Parathyroid adenoma (tissue), 2 donors: Measurements from ENCODE around the gene SLC11A1.

ENCODE experiments used
- H2AFZ ChIP-seq: fragments of 300-600 bp; sonication (generic); one replicate; pipeline ENCODE4 v1.7.0; 2017; ENCODE audit warnings: antibody characterized with exemption, mild to moderate bottlenecking
- H3K27ac ChIP-seq: fragments of 300-600 bp; sonication (generic); one replicate; pipeline ENCODE4 v1.7.0; 2017
- H3K27me3 ChIP-seq: fragments of 300-600 bp; sonication (generic); one replicate; pipeline ENCODE4 v1.7.0; 2017; ENCODE audit warnings: low read length; ENCODE audit not compliant: control insufficient read depth, insufficient read depth
- H3K36me3 ChIP-seq: fragments of 300-600 bp; sonication (generic); one replicate; pipeline ENCODE4 v1.7.0; 2017; ENCODE audit warnings: low read length; ENCODE audit not compliant: control insufficient read depth, insufficient read depth
- H3K4me1 ChIP-seq: fragments of 300-600 bp; sonication (generic); one replicate; pipeline ENCODE4 v1.7.0; 2017; ENCODE audit warnings: control low read depth
- H3K4me2 ChIP-seq: fragments of 300-600 bp; sonication (generic); one replicate; pipeline ENCODE4 v1.7.0; 2017; ENCODE audit warnings: low read length
- H3K4me3 ChIP-seq: fragments of 300-600 bp; sonication (generic); one replicate; pipeline ENCODE4 v1.7.0; 2017; ENCODE audit warnings: low read depth, low read length
- H3K79me2 ChIP-seq: fragments of 300-600 bp; sonication (generic); one replicate; pipeline ENCODE4 v1.7.0; 2017; ENCODE audit warnings: control low read depth
- H3K9ac ChIP-seq: fragments of 300-600 bp; sonication (generic); one replicate; pipeline ENCODE4 v1.7.0; 2017; ENCODE audit warnings: mild to moderate bottlenecking
- H3K9me3 ChIP-seq: fragments of 300-600 bp; sonication (generic); one replicate; pipeline ENCODE4 v1.7.0; 2017; ENCODE audit warnings: low read length; ENCODE audit not compliant: control insufficient read depth
- TF ChIP-seq, protein P1 (sequence below): fragments of 300-600 bp; sonication (generic); IDR thresholded peaks from one replicate; pipeline ENCODE4 v1.7.0; 2017; ENCODE audit warnings: antibody characterized with exemption, mild to moderate bottlenecking
- donor health status: primary hyperparathyroidism.

The SLC11A1 gene

DNA sequence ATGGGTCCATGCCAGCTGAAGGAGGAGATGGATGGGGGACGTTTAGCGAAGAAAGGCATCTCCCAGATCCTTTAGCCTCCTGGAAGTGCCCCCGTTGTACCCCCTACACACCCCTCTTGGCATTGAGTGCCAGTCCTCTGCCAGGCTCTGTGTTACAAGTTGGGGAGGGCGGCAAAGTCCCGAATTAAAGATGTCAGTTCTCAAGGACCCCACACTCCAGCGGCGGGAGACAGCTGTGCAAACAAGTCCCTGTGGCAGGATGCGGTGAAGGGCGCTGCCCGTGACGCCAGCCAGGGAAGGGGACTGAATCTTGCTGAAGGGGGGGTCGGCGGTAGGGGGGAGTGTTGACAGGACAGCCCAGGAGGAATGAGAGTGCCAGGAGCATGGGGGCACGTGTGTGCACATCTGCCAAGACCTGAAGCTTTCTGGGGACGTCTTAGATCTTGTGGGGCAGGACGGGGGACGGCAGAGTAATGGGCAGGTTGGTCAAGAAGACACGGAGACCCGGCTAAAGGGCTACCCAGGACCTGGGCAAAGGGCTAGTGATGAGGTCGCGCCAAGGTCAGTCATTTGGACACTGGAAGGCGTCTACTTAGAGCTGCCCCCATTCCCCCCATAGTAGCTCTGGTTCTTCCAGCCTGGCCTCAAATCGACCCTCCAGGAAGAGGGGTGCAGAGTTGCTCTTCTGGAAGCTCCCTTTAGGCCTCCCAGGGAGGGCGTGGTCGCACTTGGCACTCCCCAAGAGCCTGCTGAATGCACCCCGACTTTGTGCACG is 14.8 kb downstream of the SLC11A1 start:
- H3K4me2 ChIP-seq = peak overlapping the region; percentile 99
- peak overlapping the region; percentile 99 for H3K4me3 ChIP-seq
- TF ChIP-seq, protein P1, sequence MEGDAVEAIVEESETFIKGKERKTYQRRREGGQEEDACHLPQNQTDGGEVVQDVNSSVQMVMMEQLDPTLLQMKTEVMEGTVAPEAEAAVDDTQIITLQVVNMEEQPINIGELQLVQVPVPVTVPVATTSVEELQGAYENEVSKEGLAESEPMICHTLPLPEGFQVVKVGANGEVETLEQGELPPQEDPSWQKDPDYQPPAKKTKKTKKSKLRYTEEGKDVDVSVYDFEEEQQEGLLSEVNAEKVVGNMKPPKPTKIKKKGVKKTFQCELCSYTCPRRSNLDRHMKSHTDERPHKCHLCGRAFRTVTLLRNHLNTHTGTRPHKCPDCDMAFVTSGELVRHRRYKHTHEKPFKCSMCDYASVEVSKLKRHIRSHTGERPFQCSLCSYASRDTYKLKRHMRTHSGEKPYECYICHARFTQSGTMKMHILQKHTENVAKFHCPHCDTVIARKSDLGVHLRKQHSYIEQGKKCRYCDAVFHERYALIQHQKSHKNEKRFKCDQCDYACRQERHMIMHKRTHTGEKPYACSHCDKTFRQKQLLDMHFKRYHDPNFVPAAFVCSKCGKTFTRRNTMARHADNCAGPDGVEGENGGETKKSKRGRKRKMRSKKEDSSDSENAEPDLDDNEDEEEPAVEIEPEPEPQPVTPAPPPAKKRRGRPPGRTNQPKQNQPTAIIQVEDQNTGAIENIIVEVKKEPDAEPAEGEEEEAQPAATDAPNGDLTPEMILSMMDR = no peak
- no peaks in the 10 kb centered on the region for H3K27me3 ChIP-seq
- no peaks in the 10 kb centered on the region for H3K9me3 ChIP-seq
- H3K4me1 ChIP-seq = peaks cover 10% of the 10 kb centered on the region
- H2AFZ ChIP-seq = peak overlapping the region; percentile 95
- peak overlapping the region; percentile 47 for H3K9ac ChIP-seq
- no peaks in the 10 kb centered on the region for H3K36me3 ChIP-seq
- H3K27ac ChIP-seq = peak overlapping the region; percentile 95
- H3K79me2 ChIP-seq = peaks cover under 1% of the 10 kb centered on the region

DNA sequence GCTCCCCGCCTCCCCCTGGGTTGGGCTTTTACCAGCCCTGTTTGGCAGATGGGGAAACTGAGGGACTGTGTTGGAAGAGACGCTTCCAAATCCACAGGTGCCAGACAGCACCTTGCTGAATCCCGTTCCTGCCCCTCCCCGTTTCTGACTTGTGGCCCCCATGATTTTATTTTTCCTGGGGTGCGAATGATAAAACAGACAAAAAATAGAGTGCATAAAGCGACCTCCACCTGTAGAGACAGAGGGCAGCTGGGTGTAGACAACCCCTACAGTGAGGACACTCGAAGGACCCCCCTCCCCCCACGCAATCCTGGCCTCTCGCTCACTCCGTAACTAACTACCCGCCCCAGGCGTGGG is 15.4 kb downstream of the SLC11A1 start:
- Histone ChIP-seq H3K9ac (no peak overlapping the region), H3K36me3 (no peaks in the 10 kb centered on the region), H2AFZ (peak overlapping the region; percentile 95), H3K79me2 (peaks cover 5% of the 10 kb centered on the region), H3K4me3 (peak overlapping the region; percentile 99), H3K4me2 (peak overlapping the region; percentile 99), H3K27me3 (no peaks in the 10 kb centered on the region), H3K9me3 (no peaks in the 10 kb centered on the region), H3K4me1 (peaks cover 10% of the 10 kb centered on the region), H3K27ac (peak overlapping the region; percentile 95)
- TF ChIP-seq, protein P1 = no peak

DNA sequence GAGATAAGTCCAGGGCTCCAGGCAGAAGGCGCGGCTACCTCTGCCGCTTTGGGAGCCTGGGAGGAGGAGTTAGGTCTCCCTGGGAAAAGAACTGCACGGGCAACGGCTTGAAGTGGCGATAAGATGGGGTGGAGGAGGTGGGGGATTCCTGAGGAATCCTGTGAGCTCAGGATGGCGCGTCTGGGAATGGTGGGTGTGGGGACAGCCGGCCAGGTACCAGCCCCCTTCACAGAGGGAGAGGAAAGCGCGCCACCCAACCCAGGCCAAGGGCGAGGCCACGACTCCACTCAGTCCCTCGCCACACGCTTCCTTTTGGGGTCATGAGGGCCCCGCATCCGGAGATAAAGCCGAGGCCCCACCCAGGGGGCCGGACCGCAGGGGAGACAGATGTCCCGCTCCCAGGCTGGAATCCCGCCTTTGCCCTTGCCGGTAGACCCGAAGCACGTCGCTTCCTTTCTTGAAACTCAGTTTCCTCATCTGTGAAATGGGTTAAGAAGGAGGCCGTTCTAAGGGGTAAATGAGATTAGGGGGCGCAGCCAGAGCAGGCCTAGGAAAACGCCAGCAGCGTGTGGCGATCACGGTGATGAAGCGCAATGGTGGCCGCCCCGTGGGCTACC is 15.9 kb downstream of the SLC11A1 start:
- Histone ChIP-seq H3K4me3 (peak overlapping the region; percentile 99), H3K9me3 (no peaks in the 10 kb centered on the region), H3K79me2 (peaks cover 5% of the 10 kb centered on the region), H3K27me3 (no peaks in the 10 kb centered on the region), H3K4me1 (peaks cover 10% of the 10 kb centered on the region), H3K9ac (no peak overlapping the region), H2AFZ (peak overlapping the region; percentile 95), H3K27ac (peak overlapping the region; percentile 95), H3K4me2 (peak overlapping the region; percentile 99), H3K36me3 (no peaks in the 10 kb centered on the region)
- TF ChIP-seq, protein P1 = no peak

DNA sequence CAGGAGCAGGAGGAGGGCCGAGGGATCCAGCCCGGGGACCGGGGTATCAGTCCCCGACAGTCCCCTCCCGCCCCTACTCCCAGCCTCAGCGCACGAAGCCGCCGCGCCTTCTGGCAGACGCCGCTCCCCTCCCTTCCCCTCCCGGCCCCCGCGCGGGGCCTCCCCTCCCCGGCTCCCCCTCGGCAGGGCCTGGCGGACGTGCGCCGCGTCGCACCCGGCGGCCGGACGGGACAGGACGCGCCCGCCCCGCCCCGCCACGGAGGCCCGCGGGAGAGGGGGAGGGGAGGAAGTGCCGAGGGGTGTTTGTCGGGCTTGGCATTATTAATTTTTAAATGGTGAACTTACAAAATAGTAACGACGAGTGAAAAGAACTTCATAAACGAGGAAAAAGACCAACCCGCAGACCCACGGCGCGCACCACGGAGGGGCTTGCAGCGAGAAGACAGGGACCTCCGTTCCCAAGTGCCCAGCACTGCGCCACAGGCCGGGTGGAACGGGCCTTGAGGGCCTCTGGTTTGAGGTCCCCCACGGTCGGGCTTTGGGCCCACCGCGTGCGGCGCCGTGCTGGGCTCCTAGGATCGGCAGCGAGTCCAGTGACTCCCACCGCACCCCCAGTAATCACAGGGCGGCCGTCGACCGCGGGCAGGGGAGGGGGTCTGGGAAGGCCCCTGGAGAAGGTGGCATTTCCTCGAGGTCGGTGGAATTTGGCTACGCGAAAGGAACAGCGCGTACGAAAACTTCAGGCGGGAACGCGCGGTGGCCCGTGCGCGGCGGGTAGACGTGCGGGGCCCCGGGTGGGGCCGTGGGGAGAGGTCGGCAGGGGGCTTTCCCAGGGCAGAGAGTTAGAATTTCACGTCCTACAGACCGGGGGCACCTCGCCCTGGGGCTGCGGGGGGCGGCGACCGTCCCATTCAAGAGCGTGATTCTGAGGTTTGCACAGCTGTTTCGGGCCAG is 16.6 kb downstream of the SLC11A1 start:
- no peaks in the 10 kb centered on the region for H3K9me3 ChIP-seq
- H3K27ac ChIP-seq = peak overlapping the region; percentile 95
- peaks cover 5% of the 10 kb centered on the region for H3K79me2 ChIP-seq
- H3K4me2 ChIP-seq = peak overlapping the region; percentile 99
- H2AFZ ChIP-seq = peak overlapping the region; percentile 95
- peaks cover 10% of the 10 kb centered on the region for H3K4me1 ChIP-seq
- peak overlapping the region; percentile 99 for H3K4me3 ChIP-seq
- no peaks in the 10 kb centered on the region for H3K36me3 ChIP-seq
- H3K27me3 ChIP-seq = no peaks in the 10 kb centered on the region
- no peak overlapping the region for H3K9ac ChIP-seq
- TF ChIP-seq, protein P1 = no peak
